Measurements from ENCODE around the gene ZNF324B. TPM values are rescaled to one million over a fixed set of nuclear protein-coding genes. Genes with fewer than 3 reads are reported as not detected.

The ZNF324B gene
- total RNA-seq = 7.8 and 10.8 TPM in 2 replicates

GRCh38 chr19:58451358-58452101 lies at the start of gene ZNF324B:
Gene ZNF324B, plus strand, starts transcription at chr19:58451622. Its CDS starts 2,080 bp downstream, at chr19:58453702.

GRCh38 chr19:58408152-58409009 lies 43.0 kb upstream of the ZNF324B start, which contains the start of gene ZNF584:
Gene ZNF584, plus strand, starts transcription at chr19:58408649. Its CDS starts 499 bp downstream, at chr19:58409148.

GRCh38 chr19:58439576-58440554 lies 11.6 kb upstream of the ZNF324B start, which contains the start of gene ZNF132:
Gene ZNF132, minus strand, starts transcription at chr19:58440153. Its CDS starts 332 bp downstream, at chr19:58439821.

GRCh38 chr19:58466760-58467589 lies 15.6 kb downstream of the ZNF324B start, which contains the start of gene ZNF324:
Gene ZNF324, plus strand, starts transcription at chr19:58467080. Its CDS starts 2,106 bp downstream, at chr19:58469186.

GRCh38 chr19:58475714-58476497 lies 24.5 kb downstream of the ZNF324B start, which contains the start of gene ZNF446:
Gene ZNF446, plus strand, starts transcription at chr19:58476352. Its CDS starts 867 bp downstream, at chr19:58477219.

Other genes starting within 250 kb of the ZNF324B start
- gene ZNF544, start 222.7 kb upstream of the ZNF324B start, total RNA-seq = 32.6 and 34.4 TPM in 2 replicates
- gene ZNF8, start 172.7 kb upstream of the ZNF324B start, total RNA-seq = 2.9 and 3.3 TPM in 2 replicates
- 37.9 and 40.6 TPM in 2 replicates for gene ERVK3-1, start 146.2 kb upstream of the ZNF324B start, total RNA-seq
- gene ZSCAN22, start 124.6 kb upstream of the ZNF324B start, total RNA-seq = 1.8 and 2.2 TPM in 2 replicates
- gene A1BG, start 98.1 kb upstream of the ZNF324B start, total RNA-seq = 3.6 and 7.1 TPM in 2 replicates
- gene ZNF497, start 88.9 kb upstream of the ZNF324B start, total RNA-seq = 0.53 and 0.68 TPM in 2 replicates
- gene ZNF837, start 70.6 kb upstream of the ZNF324B start, total RNA-seq = 1.1 and 1.3 TPM in 2 replicates
- gene RPS5, start 64.4 kb upstream of the ZNF324B start, total RNA-seq = 1,860 and 2,343 TPM in 2 replicates
- gene RNF225, start 56.0 kb upstream of the ZNF324B start, total RNA-seq = 0.12 and 0.26 TPM in 2 replicates
- gene ZNF584, start 43.0 kb upstream of the ZNF324B start, total RNA-seq = 12.3 and 17.6 TPM in 2 replicates
- 9.5 and 10.3 TPM in 2 replicates for gene ZNF132, start 11.5 kb upstream of the ZNF324B start, total RNA-seq
- 9.6 and 13.6 TPM in 2 replicates for gene ZNF324, start 15.5 kb downstream of the ZNF324B start, total RNA-seq
- gene ZNF446, start 24.7 kb downstream of the ZNF324B start, total RNA-seq = 5.3 and 6.2 TPM in 2 replicates
- gene SLC27A5, start 60.4 kb downstream of the ZNF324B start, total RNA-seq = 12.5 and 14.5 TPM in 2 replicates
- 5.7 and 5.8 TPM in 2 replicates for gene ZBTB45, start 68.2 kb downstream of the ZNF324B start, total RNA-seq
- 241 and 323 TPM in 2 replicates for gene TRIM28, start 92.4 kb downstream of the ZNF324B start, total RNA-seq
- 187 and 216 TPM in 2 replicates for gene CHMP2A, start 103.5 kb downstream of the ZNF324B start, total RNA-seq
- 64.0 and 95.3 TPM in 2 replicates for gene UBE2M, start 107.0 kb downstream of the ZNF324B start, total RNA-seq
- gene MZF1, start 121.7 kb downstream of the ZNF324B start, total RNA-seq = 11.4 and 11.9 TPM in 2 replicates

All from aortic smooth muscle cell (primary cell).